GM10266 (cell line): Measurements from ENCODE around the gene SDCCAG8.
A peak's percentile ranks its signal among the peaks of the same experiment; 100 is the strongest.
"Not testable (repeated sequence)": the region's sequence is repeated elsewhere in the genome, so short reads cannot be mapped to it uniquely, and the experiment has no call there.

Experiments used
- DNase-seq: peaks from one replicate; pipeline ENCODE4 v3.0.0; 2012; ENCODE audit errors: extremely low spot score
- CTCF ChIP-seq: IDR thresholded peaks from 2 replicates; pipeline ENCODE4 v1.5.1; 2012; ENCODE audit warnings: mild to moderate bottlenecking, low read depth; ENCODE audit not compliant: control insufficient read depth, insufficient read depth; ENCODE audit errors: missing control alignments

Gene SDCCAG8

GRCh38 chr1:243255791-243256512 lies at the start of gene SDCCAG8:
TSS of gene SDCCAG8 (plus strand) at chr1:243256041. CDS start at chr1:243256174, 133 bp downstream.
- no peak for TF ChIP-seq CTCF
- DNase-seq = peak; percentile 91

- not testable (repeated sequence) for DNase-seq
These were observed 43.9 kb upstream of the SDCCAG8 start for GRCh38 chr1:243211984-243212383.

- TF ChIP-seq CTCF = no peak
- DNase-seq = no peak
These were observed 42.6 kb upstream of the SDCCAG8 start for GRCh38 chr1:243213045-243213787.

GRCh38 chr1:243215276-243215875 lies 40.5 kb upstream of the SDCCAG8 start:
- DNase-seq = not testable (repeated sequence)

GRCh38 chr1:243216741-243217140 lies 39.1 kb upstream of the SDCCAG8 start:
- DNase-seq = no peak
- TF ChIP-seq CTCF = no peak

GRCh38 chr1:243217349-243217748 lies 38.5 kb upstream of the SDCCAG8 start:
- DNase-seq = no peak
- no peak for TF ChIP-seq CTCF

GRCh38 chr1:243218059-243218458 lies 37.8 kb upstream of the SDCCAG8 start:
- TF ChIP-seq CTCF = no peak
- DNase-seq = no peak

GRCh38 chr1:243227622-243228021 lies 28.2 kb upstream of the SDCCAG8 start:
- no peak for TF ChIP-seq CTCF

More at GRCh38 chr1:243227622-243228021, 28.2 kb upstream of the SDCCAG8 start:
- no peak for DNase-seq
